Peyer's patch (tissue), 4 donors: ENCODE measurements around the gene ASCC1. TPM values are rescaled to one million over a fixed set of nuclear protein-coding genes. Genes with fewer than 3 reads are reported as not detected.

Experiments
- DNase-seq, 3 donors: peaks; one replicate each; pipeline ENCODE4 v3.0.0-alpha.2; 2017 to 2019
- H3K27ac ChIP-seq, 4 donors: fragments of 200-600 bp; sonication (generic); one replicate each; pipeline ENCODE4 v1.5.1; 2016 to 2019
- H3K27me3 ChIP-seq, 2 donors: fragments of 200-600 bp; sonication (generic); one replicate each; pipeline ENCODE4 v1.5.1; 2019
- H3K36me3 ChIP-seq, 3 donors: fragments of 200-600 bp; sonication (generic); one replicate each; pipeline ENCODE4 v1.5.1; 2016 to 2019
- H3K4me1 ChIP-seq, 4 donors: fragments of 200-600 bp; sonication (generic); one replicate each; pipeline ENCODE4 v1.5.1; 2016 to 2019
- H3K4me3 ChIP-seq, 4 donors: fragments of 200-600 bp; sonication (generic); 1 replicate in 3 of 4; 2 replicates in 1 of 4; pipeline ENCODE4 v1.5.1; 2016 to 2019; ENCODE audit warnings: mild to moderate bottlenecking in 1 of 4
- H3K9me3 ChIP-seq, 4 donors: fragments of 200-600 bp; sonication (generic); one replicate each; pipeline ENCODE4 v1.5.1; 2016 to 2019; ENCODE audit warnings: mild to moderate bottlenecking in 1 of 4
- POLR2A ChIP-seq, 2 donors: fragments of 450-650 bp; IDR thresholded peaks; one replicate each; pipeline ENCODE4 v1.5.1; 2017; ENCODE audit warnings: antibody characterized with exemption in 2 of 2, mild to moderate bottlenecking in 2 of 2, moderate library complexity in 2 of 2
- total RNA-seq, 4 donors: library from RNA; depleted of rRNA; stranded (reverse); fragments of >200 nt; gene quantifications; one replicate each; pipeline ENCODE4 v1.1.0, GENCODE V29; 2016
- TF ChIP-seq, protein P1 (sequence below), 6 experiments: fragments of 450-650 bp in 4 of 6; fragments of 200-600 bp in 2 of 6; sonication (generic) in 1 of 6; IDR thresholded peaks; one replicate each; pipeline ENCODE4 v1.5.1; 2017 to 2019; ENCODE audit warnings: antibody characterized with exemption in 6 of 6, mild to moderate bottlenecking in 3 of 6, moderate library complexity in 1 of 6

The ASCC1 gene
- total RNA-seq, 4 donors from 2014 or later: 9.7 to 48.7 (median 21.5) TPM

DNA sequence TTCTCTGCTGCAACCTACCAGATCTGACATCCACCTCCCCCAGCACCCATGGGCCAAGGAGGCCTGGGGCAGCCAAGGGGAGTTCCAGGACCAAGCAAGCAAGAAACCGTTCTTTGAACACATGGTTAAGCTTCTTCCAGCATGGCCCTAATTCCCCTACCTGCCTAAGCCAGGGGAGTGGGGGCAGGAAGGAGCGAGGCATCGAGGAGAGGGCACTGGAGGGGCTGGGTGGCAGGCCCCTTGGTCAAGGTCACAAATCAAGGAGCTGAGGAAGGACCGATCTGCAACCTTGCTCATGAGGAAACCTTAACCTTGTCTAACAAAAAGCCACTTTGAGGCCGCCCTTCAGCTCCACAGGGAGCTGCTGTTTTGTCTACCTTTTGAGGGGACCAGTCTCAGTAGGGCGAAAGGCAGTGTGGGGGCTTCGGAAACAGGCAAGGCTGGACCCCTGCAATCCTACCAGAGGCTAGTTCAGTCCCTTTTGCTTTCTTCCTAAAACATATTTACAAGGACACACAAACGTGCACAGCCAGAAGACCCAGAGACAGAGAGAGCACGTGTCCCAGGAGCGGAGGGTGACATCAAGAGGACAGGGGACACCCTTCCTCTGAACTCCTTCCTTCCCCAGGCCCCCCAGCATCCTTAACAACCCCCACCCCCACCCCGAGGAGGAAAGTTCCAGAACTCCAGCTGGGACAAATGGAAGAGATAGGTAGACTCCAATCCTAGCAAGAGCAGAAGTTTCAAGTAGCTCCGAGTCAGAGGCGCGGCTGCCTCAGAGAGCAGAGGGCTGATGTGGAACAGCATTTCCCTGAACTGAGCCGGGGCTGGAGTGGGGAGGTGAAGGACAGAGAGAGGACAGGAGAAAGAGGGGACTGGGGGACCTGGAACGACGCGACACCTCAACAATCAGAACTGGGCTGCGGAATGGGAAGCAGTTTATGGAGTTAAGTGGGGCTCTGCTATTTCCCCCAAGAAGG is 155.9 kb downstream of the ASCC1 start:
- Histone ChIP-seq H3K27me3 (no peaks in the 10 kb centered on the region), H3K4me1 (no peaks in the 10 kb centered on the region), H3K9me3 (no peaks in the 10 kb centered on the region), H3K36me3 (no peaks in the 10 kb centered on the region), H3K4me3 (no peak overlapping the region), H3K27ac (no peak overlapping the region)
- no peak for DNase-seq
- TF ChIP-seq POLR2A (IDR thresholded peaks at IDR 0.05): no peak
- TF ChIP-seq, protein P1, sequence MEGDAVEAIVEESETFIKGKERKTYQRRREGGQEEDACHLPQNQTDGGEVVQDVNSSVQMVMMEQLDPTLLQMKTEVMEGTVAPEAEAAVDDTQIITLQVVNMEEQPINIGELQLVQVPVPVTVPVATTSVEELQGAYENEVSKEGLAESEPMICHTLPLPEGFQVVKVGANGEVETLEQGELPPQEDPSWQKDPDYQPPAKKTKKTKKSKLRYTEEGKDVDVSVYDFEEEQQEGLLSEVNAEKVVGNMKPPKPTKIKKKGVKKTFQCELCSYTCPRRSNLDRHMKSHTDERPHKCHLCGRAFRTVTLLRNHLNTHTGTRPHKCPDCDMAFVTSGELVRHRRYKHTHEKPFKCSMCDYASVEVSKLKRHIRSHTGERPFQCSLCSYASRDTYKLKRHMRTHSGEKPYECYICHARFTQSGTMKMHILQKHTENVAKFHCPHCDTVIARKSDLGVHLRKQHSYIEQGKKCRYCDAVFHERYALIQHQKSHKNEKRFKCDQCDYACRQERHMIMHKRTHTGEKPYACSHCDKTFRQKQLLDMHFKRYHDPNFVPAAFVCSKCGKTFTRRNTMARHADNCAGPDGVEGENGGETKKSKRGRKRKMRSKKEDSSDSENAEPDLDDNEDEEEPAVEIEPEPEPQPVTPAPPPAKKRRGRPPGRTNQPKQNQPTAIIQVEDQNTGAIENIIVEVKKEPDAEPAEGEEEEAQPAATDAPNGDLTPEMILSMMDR (IDR thresholded peaks at IDR 0.05): no peak

DNA sequence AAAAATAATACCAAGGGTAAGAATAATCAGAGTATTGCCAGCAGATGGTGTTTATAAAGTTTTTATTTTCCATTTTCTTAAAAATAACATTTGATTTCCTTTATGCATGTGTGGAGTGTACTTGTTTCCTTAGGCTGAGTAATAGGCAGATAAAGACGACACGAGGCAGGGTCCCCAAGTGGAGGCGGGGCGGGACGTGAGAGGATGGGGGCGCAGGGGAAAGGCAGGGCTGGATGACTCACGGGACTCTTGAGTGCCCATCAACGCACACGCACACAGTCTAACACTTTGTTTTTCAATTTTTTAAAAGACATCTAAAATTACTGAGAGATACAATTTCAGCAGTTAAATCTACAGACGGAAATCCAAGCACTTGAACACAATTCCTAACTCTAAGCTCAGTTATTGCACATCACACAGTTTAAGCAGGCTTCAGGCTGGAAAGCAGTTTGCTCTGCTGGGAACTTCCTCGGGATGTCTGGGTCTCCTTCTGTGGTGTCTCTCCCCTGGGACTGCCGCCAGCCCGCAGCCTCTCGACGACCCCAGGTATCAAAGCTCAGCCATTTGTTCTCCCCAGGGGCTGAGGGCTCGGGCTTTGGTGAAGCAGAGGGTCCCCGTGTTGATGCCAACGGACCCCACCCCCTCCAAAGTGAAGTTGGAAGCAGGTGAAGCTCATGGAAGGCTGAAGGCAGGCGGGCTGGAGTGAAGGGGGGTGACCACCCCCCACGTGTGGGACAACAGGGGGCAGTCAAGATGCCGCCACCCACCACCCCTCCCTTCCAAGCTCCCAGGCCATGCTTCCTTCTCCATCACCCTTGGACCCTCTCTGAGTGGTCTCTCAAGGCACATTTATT is 156.9 kb downstream of the ASCC1 start:
- Histone ChIP-seq H3K4me3 (no peak overlapping the region), H3K9me3 (no peaks in the 10 kb centered on the region), H3K4me1 (no peaks in the 10 kb centered on the region), H3K27me3 (no peaks in the 10 kb centered on the region), H3K36me3 (no peaks in the 10 kb centered on the region), H3K27ac (no peak overlapping the region)
- TF ChIP-seq, protein P1 (IDR thresholded peaks at IDR 0.05): no peak
- no peak for TF ChIP-seq POLR2A (IDR thresholded peaks at IDR 0.05)
- DNase-seq: no peak

DNA sequence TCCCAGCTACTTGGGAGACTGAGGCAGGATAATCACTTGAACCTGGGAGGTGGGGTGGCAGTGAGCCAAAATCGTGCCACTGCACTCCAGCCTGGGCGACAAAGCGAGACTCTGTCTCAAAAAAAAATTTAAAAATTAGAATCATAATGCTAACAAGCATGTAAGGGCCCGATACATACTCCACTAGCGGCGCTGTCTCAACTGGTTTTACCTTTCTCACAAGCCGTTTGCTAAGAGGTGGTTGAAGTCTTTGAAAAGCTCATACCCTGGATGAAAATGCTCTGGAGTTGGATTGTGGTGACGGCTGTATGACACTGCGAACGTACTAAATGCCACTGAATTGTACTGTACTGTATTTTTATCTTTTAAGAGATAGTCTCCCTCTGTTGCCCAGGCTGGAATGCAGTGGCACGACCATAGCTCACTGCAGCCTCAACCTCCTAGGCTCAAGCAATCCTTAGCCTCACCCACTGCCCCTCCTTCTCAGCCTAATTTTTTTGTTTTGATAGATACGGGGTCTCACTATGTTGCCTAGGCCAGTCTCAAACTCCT is 157.7 kb downstream of the ASCC1 start:
- H3K9me3 ChIP-seq: no peaks in the 10 kb centered on the region
- TF ChIP-seq POLR2A (IDR thresholded peaks at IDR 0.05): no peak
- TF ChIP-seq, protein P1 (IDR thresholded peaks at IDR 0.05): no peak

DNA sequence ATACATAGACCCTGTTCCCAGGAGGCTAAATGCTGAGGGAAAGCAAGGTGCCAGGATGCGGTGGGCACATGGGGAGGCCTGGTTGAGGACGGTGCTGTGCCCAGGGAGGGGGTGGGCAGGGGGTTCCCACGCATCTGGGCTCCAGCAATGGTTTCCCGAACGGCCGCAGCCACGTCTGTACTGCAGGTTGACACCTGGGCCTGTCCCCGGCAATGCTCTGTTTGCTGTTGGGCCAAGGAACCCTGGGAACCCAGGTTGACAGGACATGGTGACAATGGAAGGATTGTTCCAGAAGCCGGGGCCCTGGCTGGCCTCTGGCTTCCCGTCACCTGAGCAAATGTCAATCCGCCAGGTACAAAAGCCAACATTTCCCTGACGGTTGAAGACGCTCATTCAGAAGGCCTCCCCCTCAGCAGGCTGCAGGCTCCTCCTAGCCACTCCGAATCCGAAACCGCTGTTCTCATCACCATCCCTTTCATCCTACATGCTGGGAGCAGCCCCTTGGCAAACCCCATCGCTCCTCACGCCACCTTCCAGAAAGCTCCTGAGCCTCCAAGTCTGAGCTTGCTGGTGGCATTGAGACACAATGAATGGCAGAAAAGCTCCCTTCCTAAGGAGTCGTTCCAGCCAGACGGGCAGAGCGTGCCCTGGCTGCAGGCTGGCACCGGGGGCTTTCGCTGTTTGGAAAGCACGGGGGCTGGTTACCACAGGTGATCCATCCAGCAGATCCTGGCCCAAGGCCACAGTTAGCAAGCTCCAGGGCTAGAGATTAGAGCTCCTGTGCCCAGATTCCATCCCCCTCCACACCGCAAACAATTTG is 158.9 kb downstream of the ASCC1 start:
- no peak for TF ChIP-seq POLR2A (IDR thresholded peaks at IDR 0.05)
- TF ChIP-seq, protein P1 (IDR thresholded peaks at IDR 0.05): no peak
- Histone ChIP-seq H3K36me3 (no peaks in the 10 kb centered on the region), H3K27me3 (no peaks in the 10 kb centered on the region), H3K4me3 (no peak overlapping the region), H3K9me3 (no peaks in the 10 kb centered on the region), H3K4me1 (no peaks in the 10 kb centered on the region), H3K27ac (no peak overlapping the region)
- DNase-seq: no peak

More for the DNA sequence above, 157.7 kb downstream of the ASCC1 start:
- no peaks in the 10 kb centered on the region for H3K27me3 ChIP-seq
- H3K4me3 ChIP-seq: no peak overlapping the region
- H3K36me3 ChIP-seq: no peaks in the 10 kb centered on the region
- no peak for DNase-seq
- no peak overlapping the region for H3K27ac ChIP-seq
- no peaks in the 10 kb centered on the region for H3K4me1 ChIP-seq

DNA sequence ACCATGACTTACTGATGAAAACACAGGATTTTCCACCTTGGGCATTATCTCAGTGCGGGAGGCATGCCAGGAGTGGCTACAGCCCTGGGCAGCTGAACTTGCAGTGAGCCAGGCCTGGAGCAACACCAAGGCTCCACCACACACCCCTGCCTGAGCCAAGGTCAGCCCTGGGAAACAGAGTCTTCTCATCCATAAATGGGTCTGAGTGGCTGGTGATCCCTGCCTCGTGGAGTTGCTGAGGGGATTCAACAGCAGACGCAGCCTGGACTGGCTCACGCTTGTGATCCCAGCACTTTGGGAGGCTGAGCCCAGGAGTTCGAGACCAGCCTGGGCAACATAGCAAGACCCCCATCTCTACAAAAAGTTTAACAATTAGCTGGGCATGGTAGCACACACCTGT is 160.0 kb downstream of the ASCC1 start:
- Histone ChIP-seq H3K36me3 (no peaks in the 10 kb centered on the region), H3K9me3 (no peaks in the 10 kb centered on the region), H3K4me3 (no peak overlapping the region), H3K27ac (no peak overlapping the region), H3K27me3 (no peaks in the 10 kb centered on the region), H3K4me1 (no peaks in the 10 kb centered on the region)
- DNase-seq: no peak
- TF ChIP-seq, protein P1 (IDR thresholded peaks at IDR 0.05): no peak
- TF ChIP-seq POLR2A (IDR thresholded peaks at IDR 0.05): no peak
